ENCODE measurements around the gene SCARB1.

The SCARB1 gene

DNA sequence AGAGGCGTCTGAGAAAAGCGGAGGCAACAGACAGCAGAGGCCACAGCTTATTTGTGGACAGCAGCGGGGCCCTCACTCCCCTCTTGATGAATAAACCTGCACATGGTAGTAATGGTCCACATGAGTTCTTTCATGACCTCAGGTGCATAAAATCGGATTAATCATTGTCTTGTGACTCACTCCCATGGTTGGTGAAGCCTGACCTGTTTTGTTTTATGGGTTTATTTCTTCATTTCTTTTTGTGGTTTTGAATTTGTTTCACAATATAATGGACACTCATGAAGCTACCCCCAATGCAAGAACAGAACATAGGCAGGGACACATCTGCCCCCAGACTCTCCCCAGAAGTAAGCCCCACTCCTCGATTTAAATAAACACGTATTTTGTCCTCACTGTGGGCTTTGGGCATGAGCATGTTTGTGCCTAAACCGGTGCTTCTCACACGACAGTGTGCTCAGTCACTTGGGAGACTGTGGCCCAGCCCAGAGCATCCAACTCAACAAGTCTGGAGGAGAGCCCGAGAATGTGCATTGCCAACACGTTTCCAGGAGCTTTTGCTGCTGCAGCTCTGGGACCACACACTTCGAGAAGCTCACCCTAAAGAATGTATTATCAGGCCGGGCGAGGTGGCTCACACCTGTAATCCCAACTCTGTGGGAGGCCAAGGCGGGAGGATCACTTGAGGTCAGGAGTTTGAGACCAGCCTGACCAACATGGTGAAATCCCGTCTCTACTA, 116.1 kb downstream of the SCARB1 start (continued):
- TF ChIP-seq, protein P1, sequence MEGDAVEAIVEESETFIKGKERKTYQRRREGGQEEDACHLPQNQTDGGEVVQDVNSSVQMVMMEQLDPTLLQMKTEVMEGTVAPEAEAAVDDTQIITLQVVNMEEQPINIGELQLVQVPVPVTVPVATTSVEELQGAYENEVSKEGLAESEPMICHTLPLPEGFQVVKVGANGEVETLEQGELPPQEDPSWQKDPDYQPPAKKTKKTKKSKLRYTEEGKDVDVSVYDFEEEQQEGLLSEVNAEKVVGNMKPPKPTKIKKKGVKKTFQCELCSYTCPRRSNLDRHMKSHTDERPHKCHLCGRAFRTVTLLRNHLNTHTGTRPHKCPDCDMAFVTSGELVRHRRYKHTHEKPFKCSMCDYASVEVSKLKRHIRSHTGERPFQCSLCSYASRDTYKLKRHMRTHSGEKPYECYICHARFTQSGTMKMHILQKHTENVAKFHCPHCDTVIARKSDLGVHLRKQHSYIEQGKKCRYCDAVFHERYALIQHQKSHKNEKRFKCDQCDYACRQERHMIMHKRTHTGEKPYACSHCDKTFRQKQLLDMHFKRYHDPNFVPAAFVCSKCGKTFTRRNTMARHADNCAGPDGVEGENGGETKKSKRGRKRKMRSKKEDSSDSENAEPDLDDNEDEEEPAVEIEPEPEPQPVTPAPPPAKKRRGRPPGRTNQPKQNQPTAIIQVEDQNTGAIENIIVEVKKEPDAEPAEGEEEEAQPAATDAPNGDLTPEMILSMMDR (tag by site-specific recombination; IDR thresholded peaks at IDR 0.05): no peak
- TF ChIP-seq, protein P2, sequence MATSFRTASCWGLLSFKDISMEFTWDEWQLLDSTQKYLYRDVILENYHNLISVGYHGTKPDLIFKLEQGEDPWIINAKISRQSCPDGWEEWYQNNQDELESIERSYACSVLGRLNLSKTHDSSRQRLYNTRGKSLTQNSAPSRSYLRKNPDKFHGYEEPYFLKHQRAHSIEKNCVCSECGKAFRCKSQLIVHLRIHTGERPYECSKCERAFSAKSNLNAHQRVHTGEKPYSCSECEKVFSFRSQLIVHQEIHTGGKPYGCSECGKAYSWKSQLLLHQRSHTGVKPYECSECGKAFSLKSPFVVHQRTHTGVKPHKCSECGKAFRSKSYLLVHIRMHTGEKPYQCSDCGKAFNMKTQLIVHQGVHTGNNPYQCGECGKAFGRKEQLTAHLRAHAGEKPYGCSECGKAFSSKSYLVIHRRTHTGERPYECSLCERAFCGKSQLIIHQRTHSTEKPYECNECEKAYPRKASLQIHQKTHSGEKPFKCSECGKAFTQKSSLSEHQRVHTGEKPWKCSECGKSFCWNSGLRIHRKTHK (tag by site-specific recombination; IDR thresholded peaks at IDR 0.05): 0 out of 2 replicates have a peak, but pooled peaks have one; percentile 1
- TF ChIP-seq ZNF169 (tag by site-specific recombination; IDR thresholded peaks at IDR 0.05): no peak
- 0 out of 2 replicates have a peak, but pooled peaks have one; percentile 9 for TF ChIP-seq SP7 (tag by site-specific recombination; IDR thresholded peaks at IDR 0.05)
- no peak for TF ChIP-seq KLF9 (tag by site-specific recombination; IDR thresholded peaks at IDR 0.05; ENCODE audit: low read depth)
- TF ChIP-seq ZNF555 (tag by site-specific recombination; conservative IDR thresholded peaks at IDR 0.05): no peak
- no peak for TF ChIP-seq PRDM1 (tag by site-specific recombination; IDR thresholded peaks at IDR 0.05)
- no peak for TF ChIP-seq ZNF248 (tag by site-specific recombination; IDR thresholded peaks at IDR 0.05)
- no peak for TF ChIP-seq ZNF324 (tag by site-specific recombination; IDR thresholded peaks at IDR 0.05)
- peak; percentile 54; the same call in 1 of the 2 replicates for TF ChIP-seq ZNF664 (tag by site-specific recombination; IDR thresholded peaks at IDR 0.05)
- TF ChIP-seq KLF10 (tag by site-specific recombination; IDR thresholded peaks at IDR 0.05): no peak
- TF ChIP-seq, protein P3, sequence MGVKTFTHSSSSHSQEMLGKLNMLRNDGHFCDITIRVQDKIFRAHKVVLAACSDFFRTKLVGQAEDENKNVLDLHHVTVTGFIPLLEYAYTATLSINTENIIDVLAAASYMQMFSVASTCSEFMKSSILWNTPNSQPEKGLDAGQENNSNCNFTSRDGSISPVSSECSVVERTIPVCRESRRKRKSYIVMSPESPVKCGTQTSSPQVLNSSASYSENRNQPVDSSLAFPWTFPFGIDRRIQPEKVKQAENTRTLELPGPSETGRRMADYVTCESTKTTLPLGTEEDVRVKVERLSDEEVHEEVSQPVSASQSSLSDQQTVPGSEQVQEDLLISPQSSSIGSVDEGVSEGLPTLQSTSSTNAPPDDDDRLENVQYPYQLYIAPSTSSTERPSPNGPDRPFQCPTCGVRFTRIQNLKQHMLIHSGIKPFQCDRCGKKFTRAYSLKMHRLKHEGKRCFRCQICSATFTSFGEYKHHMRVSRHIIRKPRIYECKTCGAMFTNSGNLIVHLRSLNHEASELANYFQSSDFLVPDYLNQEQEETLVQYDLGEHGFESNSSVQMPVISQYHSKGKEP (tag by site-specific recombination; IDR thresholded peaks at IDR 0.05): no peak
- no peak for TF ChIP-seq HOXA7 (CRISPR knock-in tag; IDR thresholded peaks at IDR 0.05; ENCODE audit: borderline replicate concordance)
- TF ChIP-seq ZBTB21 (tag by site-specific recombination; IDR thresholded peaks at IDR 0.05): no peak
- TF ChIP-seq ZNF16 (tag by site-specific recombination; IDR thresholded peaks at IDR 0.05; ENCODE audit: low read depth): no peak
- no peak for TF ChIP-seq ZNF670 (tag by site-specific recombination; IDR thresholded peaks at IDR 0.05; ENCODE audit: low read depth)
- TF ChIP-seq ZNF610 (tag by site-specific recombination; IDR thresholded peaks at IDR 0.05; ENCODE audit: borderline replicate concordance): no peak
- no peak for TF ChIP-seq ZNF530 (tag by site-specific recombination; IDR thresholded peaks at IDR 0.05; ENCODE audit: low read depth)
- no peak for TF ChIP-seq ZNF174 (tag by site-specific recombination; IDR thresholded peaks at IDR 0.05)
- TF ChIP-seq, protein P4, sequence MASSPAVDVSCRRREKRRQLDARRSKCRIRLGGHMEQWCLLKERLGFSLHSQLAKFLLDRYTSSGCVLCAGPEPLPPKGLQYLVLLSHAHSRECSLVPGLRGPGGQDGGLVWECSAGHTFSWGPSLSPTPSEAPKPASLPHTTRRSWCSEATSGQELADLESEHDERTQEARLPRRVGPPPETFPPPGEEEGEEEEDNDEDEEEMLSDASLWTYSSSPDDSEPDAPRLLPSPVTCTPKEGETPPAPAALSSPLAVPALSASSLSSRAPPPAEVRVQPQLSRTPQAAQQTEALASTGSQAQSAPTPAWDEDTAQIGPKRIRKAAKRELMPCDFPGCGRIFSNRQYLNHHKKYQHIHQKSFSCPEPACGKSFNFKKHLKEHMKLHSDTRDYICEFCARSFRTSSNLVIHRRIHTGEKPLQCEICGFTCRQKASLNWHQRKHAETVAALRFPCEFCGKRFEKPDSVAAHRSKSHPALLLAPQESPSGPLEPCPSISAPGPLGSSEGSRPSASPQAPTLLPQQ (tag by site-specific recombination; IDR thresholded peaks at IDR 0.05): 0 out of 2 replicates have a peak, but pooled peaks have one; percentile 21
